SU-DHL-6 (cell line): ENCODE results near the gene LYL1.
A peak's percentile ranks its signal among the peaks of the same experiment; 100 is the strongest.

Experiments
- H2AFZ ChIP-seq: fragments of 200-600 bp; sonication (generic); 2 replicates; pipeline ENCODE4 v1.6.1; 2014; ENCODE audit warnings: low read depth, mild to moderate bottlenecking, moderate library complexity, mixed read lengths, antibody characterized with exemption, low read length; ENCODE audit not compliant: severe bottlenecking
- H3F3A ChIP-seq: fragments of 200-600 bp; shearing (Covaris generic); 2 replicates; pipeline ENCODE4 v1.6.0; 2016; ENCODE audit warnings: antibody characterized with exemption, mild to moderate bottlenecking; ENCODE audit not compliant: insufficient read depth
- H3K27ac ChIP-seq: fragments of 200-600 bp; sonication (generic); 2 replicates; pipeline ENCODE4 v1.5.1; 2016; ENCODE audit warnings: low read depth, mild to moderate bottlenecking, low read length, moderate library complexity, mixed read lengths
- H3K27me3 ChIP-seq: fragments of 200-600 bp; sonication (generic), shearing (Covaris generic); 2 replicates; pipeline ENCODE4 v1.6.0; 2014; ENCODE audit warnings: mild to moderate bottlenecking, low read length
- H3K36me3 ChIP-seq: fragments of 200-600 bp; sonication (generic); 2 replicates; pipeline ENCODE4 v1.6.1; 2014; ENCODE audit warnings: mild to moderate bottlenecking, low read length, mixed read lengths
- H3K4me2 ChIP-seq: fragments of 300-600, 200-600 bp; shearing (Covaris generic), sonication (generic); 2 replicates; pipeline ENCODE4 v1.6.0; 2014; ENCODE audit warnings: low read length, low read depth, mild to moderate bottlenecking; ENCODE audit not compliant: poor library complexity, severe bottlenecking
- H3K4me3 ChIP-seq: fragments of 200-600 bp; sonication (generic); 2 replicates; pipeline ENCODE4 v1.5.1; 2014; ENCODE audit warnings: antibody characterized with exemption, low read length, mild to moderate bottlenecking, mixed read lengths; ENCODE audit not compliant: insufficient read depth, poor library complexity, severe bottlenecking
- H3K79me2 ChIP-seq: fragments of 200-600 bp; sonication (generic); 2 replicates; pipeline ENCODE4 v1.6.1; 2014; ENCODE audit warnings: mild to moderate bottlenecking, low read length, moderate library complexity; ENCODE audit not compliant: insufficient read depth
- H3K9ac ChIP-seq: fragments of 200-600 bp; sonication (generic); 2 replicates; pipeline ENCODE4 v1.7.0; 2014; ENCODE audit warnings: mild to moderate bottlenecking, low read length
- H3K9me2 ChIP-seq: fragments of 200-600 bp; sonication (generic); replicated peaks from 2 replicates; pipeline ENCODE4 v1.6.1; 2014; ENCODE audit warnings: low read length; ENCODE audit not compliant: insufficient read depth
- H3K9me3 ChIP-seq: fragments of 200-600 bp; sonication (generic); 2 replicates; pipeline ENCODE4 v1.6.1; 2014; ENCODE audit warnings: low read length, mixed read lengths; ENCODE audit not compliant: insufficient read depth
- H4K20me1 ChIP-seq: fragments of 200-600 bp; sonication (generic); 2 replicates; pipeline ENCODE4 v1.6.1; 2014; ENCODE audit warnings: low read depth, mild to moderate bottlenecking, antibody characterized with exemption, low read length, moderate library complexity, mixed read lengths
- CTCF ChIP-seq: fragments of 200-600 bp; sonication (generic); IDR thresholded peaks from one replicate; pipeline ENCODE4 v1.5.1; 2017; ENCODE audit warnings: antibody characterized with exemption, mild to moderate bottlenecking, low read length, moderate library complexity; ENCODE audit not compliant: insufficient read depth, poor library complexity, severe bottlenecking
- EZH2phosphoT487 ChIP-seq: fragments of 200-600 bp; sonication (generic), shearing (Covaris generic); conservative IDR thresholded peaks from 2 replicates; pipeline ENCODE4 v1.6.1; 2018; ENCODE audit warnings: mild to moderate bottlenecking, antibody characterized with exemption, low read length, moderate library complexity, mixed read lengths

Gene LYL1

GRCh38 chr19:13102666-13103580 is at the start of gene LYL1:
Gene LYL1 (minus strand): TSS chr19:13102858. CDS start chr19:13101171, 1,687 bp downstream.
- peak within 1 kb of the TSS; percentile 77 for H3K4me3 ChIP-seq

GRCh38 chr19:13151605-13152355 is 49.1 kb upstream of the LYL1 start:
- Histone ChIP-seq H4K20me1 (no peaks in the 10 kb centered on the region; the same call in 1 of the 2 replicates), H3K36me3 (no peaks in the 10 kb centered on the region; the same call in 1 of the 2 replicates), H3F3A (peaks cover 27% of the 10 kb centered on the region), H3K9me3 (no peaks in the 10 kb centered on the region), H3K27me3 (no peaks in the 10 kb centered on the region), H3K4me3 (peak overlapping the region; percentile 75), H3K9me2 (no peaks in the 10 kb centered on the region), H3K27ac (peak overlapping the region; percentile 90), H3K4me2 (peak overlapping the region; percentile 97), H3K79me2 (peaks cover 19% of the 10 kb centered on the region), H2AFZ (peak overlapping the region; percentile 63), H3K9ac (peak overlapping the region; percentile 91)
- no peak for TF ChIP-seq CTCF
- no peak for TF ChIP-seq EZH2phosphoT487

More at GRCh38 chr19:13102666-13103580, at the start of gene LYL1:
- Histone ChIP-seq H2AFZ (peak within 1 kb of the TSS; percentile 60), H3K9ac (peak within 1 kb of the TSS; percentile 96), H4K20me1 (no peaks in the 10 kb centered on the region), H3K79me2 (peaks cover 14% of the 10 kb centered on the region), H3K9me3 (no peaks in the 10 kb centered on the region), H3K27ac (peak within 1 kb of the TSS; percentile 92), H3K9me2 (no peaks in the 10 kb centered on the region), H3K36me3 (peaks cover 13% of the 10 kb centered on the region), H3K4me2 (peak within 1 kb of the TSS; percentile 65), H3F3A (peaks cover 39% of the 10 kb centered on the region), H3K27me3 (no peaks in the 10 kb centered on the region)
- TF ChIP-seq CTCF (no peak), EZH2phosphoT487 (no peak)

DNA sequence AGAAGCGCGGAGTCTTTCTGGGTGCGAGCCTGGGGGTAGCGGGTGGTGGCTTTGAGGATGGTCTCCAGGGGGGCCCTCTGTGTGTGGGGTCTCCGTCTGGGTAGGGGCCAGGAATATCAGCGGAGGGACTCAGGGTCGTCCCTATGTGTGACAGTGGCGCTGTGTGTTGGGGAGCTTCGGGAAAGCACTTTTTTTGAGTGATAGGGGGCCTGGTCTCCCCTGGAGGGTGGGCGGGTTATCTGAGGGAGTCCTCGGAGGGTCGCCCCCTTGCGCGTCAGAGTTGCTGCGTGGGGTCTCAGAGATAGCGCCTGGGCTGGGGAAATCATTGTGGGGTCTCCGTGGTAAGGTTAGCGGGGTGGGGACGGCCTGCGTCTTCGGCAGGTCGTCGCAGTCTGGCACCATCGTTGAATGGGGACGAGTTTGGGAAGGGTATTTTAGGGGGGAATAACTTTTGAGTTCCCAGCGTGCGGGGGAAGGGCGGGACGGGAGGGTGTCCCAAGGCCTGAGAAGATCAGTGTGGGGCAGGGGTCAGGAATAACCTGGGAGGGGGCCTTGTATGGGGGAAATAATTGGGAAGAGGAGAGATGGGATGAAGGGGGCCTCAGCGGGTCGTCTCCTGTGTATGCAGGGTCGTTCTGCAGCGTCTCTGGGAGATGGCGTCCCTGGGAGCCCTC is 48.4 kb upstream of the LYL1 start:
- Histone ChIP-seq H3K27me3 (no peaks in the 10 kb centered on the region), H3K9ac (peak overlapping the region; percentile 91), H3K79me2 (peaks cover 19% of the 10 kb centered on the region), H3K4me2 (peak overlapping the region; percentile 97), H3K27ac (peak overlapping the region; percentile 90), H3K36me3 (no peaks in the 10 kb centered on the region; the same call in 1 of the 2 replicates), H3K9me2 (no peaks in the 10 kb centered on the region), H3K9me3 (no peaks in the 10 kb centered on the region), H4K20me1 (no peaks in the 10 kb centered on the region; the same call in 1 of the 2 replicates), H2AFZ (no peak overlapping the region), H3F3A (peaks cover 20% of the 10 kb centered on the region), H3K4me3 (peak overlapping the region; percentile 75)
- TF ChIP-seq EZH2phosphoT487, result no peak
- no peak for TF ChIP-seq CTCF
